GM12892 (cell line): ENCODE measurements around the gene TOR1B.

Experiments used
- POLR2A ChIP-seq: IDR thresholded peaks from 2 replicates; pipeline ENCODE4 v1.6.1; 2011; ENCODE audit warnings: low read depth, low read length, control low read depth
- POLR2AphosphoS5 ChIP-seq: IDR thresholded peaks from 2 replicates; pipeline ENCODE4 v1.6.1; 2011; ENCODE audit warnings: low read depth, low read length, control low read depth
- TAF1 ChIP-seq: IDR thresholded peaks from 2 replicates; pipeline ENCODE4 v1.6.1; 2011; ENCODE audit warnings: low read depth, mild to moderate bottlenecking, control low read depth, low read length, borderline replicate concordance

- TF ChIP-seq TAF1 (no peak), POLR2A (no peak), POLR2AphosphoS5 (no peak)
Observed at GRCh38 chr9:129809346-129809745, 6.4 kb downstream of the TOR1B start.
